Stimulated activated CD4-positive, alpha-beta T cell treated with anti-CD3 and anti-CD28 coated beads, Interleukin-4, amount 100 ng/mL, for 24 hours (primary cell): ENCODE data around the gene CD58.

Source experiments
- DNase-seq: peaks from one replicate; pipeline ENCODE4 v3.0.0-alpha.2; 2020

Gene CD58

GRCh38 chr1:116537898-116538297 is 32.9 kb downstream of the CD58 start:
- no peak for DNase-seq

DNA sequence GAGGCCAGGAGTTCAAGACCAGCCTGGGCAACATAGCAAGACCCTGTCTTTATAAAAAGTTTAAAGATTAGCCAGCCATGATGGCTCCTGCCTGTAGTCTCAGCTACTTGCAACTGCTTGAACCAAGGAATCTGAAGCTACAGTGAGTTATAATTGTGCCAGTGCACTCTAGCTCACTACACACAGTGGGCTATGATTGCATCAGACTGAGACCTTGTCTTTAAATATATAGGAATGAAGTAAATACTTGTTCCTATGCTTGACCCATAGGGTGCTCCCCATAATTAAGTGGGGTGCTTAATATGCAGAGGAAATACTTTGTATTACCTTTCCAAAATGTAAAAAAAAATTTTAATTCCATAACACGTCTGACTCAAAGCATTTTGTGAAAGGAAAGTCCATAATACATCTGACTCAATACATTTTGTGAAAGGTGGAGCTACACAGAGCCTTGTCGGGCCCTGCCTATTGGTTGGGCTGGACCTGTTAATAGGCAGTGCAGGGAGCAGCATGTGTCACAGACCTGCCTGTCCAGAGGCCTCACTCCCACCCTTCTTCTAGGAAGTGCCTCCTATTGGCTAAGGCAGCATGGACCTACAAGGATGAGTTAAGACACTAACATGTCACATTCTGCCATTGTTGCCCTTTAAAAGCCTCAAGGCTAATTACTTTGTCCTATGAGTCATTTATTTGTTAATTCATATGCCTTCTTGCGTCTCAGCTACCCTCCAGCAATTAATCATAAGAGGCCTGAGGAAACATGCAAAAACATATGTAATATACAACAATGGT is 33.6 kb downstream of the CD58 start:
- DNase-seq: no peak

DNA sequence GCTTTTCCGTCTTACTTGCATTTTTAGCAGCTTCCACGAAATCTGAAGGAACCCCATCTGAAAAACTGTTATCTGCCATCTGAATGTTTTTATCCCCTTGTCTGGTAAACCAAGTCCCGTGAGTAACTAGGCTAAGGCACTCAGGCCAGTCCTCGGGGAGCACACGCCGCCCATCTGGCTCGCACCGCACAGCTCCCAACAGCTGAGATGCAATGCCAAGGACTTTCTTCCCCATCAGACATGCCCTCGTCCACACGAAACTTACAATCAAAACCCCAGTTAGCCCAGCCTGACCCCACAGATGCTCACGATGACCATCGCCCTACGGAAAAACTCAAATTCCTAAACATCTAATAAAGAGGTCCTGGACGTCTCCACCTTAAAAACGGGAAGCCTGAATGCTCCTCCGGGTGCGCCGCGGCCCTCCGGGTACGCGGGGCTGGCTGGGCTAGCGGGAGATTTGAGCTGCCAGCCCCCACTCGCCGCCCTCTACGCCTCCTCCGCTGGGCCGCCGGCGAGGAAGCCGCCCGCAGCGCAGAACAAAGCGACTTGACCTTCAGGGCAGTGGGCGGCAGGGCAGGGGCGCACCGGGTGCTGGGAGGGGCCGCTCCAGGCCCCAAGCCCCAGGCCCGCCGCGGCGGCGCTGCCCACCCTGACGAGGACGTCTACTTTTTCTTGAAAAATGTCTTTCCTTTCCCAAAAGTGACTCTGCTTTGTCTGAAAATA is 36.6 kb downstream of the CD58 start:
- no peak for DNase-seq

- DNase-seq: no peak
These were observed 37.4 kb downstream of the CD58 start for GRCh38 chr1:116533429-116533820.

DNA sequence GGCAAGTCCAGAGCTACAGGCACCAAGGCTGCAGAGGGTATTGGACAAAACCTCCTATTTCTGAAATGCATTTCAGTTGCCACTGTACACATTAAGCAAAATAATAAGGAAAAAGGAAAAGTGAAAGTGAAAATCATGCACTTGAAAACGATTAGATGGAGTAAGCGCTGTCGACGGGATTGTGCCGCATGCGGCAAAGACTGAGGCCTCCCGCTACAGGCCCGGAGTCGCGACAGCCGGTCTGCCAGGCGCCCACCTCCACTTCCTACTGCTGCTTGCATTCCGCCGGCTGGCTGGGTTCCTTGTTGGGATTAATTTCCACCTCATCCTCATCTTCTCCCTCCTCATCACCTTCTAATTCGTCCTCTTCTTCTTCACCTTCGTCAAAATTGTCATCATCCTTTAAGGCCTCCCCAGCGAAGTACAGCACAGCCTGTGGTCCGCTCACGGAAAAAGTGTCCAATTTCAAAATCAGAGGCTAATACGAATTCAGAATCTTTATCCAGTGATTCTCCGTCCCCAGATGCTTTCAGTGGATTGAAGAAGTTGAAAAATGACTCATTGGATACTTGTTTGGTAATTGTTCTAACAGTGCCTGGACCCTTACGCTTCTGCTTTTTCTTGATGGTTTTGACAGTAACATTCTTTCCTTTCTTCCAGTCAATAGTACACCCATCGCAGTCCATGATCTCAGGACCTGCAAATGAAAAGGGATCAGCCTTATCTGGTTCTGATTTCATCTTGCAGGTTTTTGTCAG is 38.0 kb downstream of the CD58 start:
- DNase-seq: no peak

GRCh38 chr1:116531917-116532316 is 38.9 kb downstream of the CD58 start:
- DNase-seq: no peak

DNA sequence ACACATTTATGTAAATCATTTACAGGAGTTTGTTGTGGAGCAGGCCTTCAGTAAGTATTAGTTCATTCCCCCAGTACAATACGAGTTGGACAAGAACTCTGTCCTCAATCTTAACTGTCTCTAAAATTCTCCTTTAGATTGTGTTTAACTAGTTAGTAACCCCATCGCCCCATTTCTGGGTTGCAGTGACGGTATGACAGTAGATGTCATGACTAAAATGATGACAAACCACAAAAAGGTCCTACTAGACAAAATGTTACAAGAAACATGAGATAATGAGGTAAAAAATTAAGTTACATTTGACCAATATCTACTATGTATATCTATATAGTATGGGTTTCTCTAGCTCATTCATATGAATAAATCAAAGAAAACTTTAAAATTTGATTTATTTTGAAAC is 41.1 kb downstream of the CD58 start:
- no peak for DNase-seq

GRCh38 chr1:116529199-116529631 is 41.6 kb downstream of the CD58 start:
- DNase-seq: no peak

DNA sequence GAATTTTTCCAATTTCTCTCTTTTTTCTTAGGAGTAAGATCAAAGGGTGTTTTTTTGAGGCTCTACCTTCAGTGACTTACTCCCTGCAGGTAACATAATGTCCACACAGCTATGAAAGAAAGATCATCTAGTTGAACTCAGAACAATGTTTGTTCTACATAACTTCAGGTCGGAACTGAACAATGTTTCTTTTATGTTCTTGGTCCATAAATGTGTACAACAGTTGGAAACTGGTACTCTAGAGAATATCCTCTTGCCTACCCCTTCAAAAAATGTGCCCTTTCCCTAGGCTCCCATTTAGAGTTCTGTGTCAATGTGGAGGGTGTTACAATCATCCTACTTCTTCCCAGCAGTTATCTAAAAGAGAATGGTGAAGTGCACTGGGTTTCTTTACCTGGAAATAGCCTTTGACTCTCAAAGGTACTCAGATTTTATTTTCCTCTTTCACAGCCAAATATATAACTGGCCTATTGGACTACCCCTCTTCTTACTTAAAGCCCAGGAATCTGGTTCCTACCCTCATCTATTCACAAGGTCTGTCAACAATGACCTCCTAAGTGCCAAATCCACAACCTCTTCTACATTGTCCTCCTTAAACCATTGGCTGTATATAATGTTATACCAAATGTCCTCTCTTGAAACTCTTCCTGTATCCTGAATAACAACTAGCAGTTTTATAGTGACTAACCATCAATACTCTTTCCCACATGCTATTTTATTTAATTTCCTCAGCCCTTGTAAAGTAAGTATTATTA is 42.3 kb downstream of the CD58 start:
- DNase-seq: no peak

- no peak for DNase-seq
These were observed 45.4 kb downstream of the CD58 start for GRCh38 chr1:116525440-116525839.

DNA sequence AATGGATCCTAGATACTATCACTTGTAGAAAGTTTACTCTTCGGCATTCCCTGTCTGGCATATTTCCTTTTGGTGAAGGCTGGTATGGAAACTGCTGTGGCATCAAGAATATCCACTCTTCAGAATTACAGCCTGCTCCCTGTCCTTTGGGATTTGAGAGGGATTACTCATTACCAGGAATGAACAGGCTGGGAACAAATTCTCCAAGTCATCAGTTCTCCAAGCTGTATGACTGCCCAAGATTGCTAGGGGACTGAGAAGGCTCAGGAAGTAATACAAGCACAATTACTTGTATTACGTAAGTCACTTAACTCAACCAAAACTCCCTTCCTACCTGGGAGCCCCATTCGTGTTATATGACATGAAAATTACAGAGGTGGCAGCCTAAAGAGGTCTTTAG is 49.6 kb downstream of the CD58 start:
- DNase-seq: no peak

DNA sequence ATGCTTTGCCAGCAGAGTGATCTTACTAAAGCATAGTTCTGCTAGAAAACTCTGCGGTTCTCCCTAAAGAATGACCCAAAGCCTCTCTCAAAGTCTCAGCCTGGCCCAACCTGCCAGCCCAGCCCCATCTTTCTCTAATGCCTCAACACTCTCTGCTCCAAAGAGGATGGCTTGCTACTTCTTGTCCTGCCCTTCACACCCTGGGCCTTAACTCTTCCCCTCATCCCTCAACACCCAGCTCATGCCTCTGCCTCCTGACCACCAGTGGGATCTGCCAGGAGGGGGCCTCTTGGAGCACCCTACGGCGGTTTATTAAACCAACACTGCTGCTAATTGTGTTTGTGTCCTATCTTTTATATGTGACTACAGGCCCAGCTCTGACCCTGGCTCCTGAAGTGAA is 52.4 kb downstream of the CD58 start:
- no peak for DNase-seq

DNA sequence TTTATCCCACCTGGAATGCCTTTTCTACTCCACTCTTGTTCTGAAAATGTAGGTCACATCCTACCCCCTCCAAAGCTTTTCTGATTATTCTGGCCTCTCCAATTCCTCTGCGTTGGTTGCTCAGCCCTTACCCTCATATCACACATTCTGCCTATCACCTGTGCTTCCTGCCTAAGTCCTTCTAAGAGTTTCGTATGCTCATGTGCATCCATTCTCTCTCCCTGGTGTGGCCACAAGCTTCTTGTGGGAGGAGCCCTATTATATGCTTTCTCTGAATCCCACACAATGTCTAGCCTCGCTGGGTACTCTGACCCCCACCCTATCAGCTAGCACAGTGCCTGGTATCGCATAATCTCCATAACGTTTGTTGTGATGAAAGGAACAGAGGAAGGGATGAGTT is 54.2 kb downstream of the CD58 start:
- no peak for DNase-seq

DNA sequence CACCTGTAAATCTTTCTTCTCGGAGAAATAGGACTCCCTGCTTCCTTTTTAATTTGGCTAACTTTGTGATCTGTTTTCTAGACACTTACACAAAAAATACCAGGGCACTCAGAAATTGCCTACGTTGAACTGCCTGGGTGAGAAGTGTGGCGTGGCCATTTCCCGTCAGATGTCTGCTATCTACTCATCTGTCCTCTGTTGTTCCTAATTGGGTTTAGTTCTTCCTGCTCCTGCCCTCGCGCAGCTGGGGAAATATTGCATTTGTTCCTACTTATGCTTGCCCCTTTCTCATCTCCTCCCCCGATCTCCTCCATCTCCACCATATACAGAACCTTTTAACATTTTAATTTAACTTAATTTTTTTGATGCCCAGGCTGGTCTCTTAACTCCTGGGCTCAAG is 55.1 kb downstream of the CD58 start:
- no peak for DNase-seq

- DNase-seq: peak; percentile 68
These were observed 55.9 kb downstream of the CD58 start for GRCh38 chr1:116514708-116515525.

- DNase-seq: no peak
These were observed 56.9 kb downstream of the CD58 start for GRCh38 chr1:116513956-116514355.

GRCh38 chr1:116511459-116512019 is 59.3 kb downstream of the CD58 start:
- DNase-seq: no peak

- DNase-seq: no peak
These were observed 60.5 kb downstream of the CD58 start for GRCh38 chr1:116510361-116510760.

DNA sequence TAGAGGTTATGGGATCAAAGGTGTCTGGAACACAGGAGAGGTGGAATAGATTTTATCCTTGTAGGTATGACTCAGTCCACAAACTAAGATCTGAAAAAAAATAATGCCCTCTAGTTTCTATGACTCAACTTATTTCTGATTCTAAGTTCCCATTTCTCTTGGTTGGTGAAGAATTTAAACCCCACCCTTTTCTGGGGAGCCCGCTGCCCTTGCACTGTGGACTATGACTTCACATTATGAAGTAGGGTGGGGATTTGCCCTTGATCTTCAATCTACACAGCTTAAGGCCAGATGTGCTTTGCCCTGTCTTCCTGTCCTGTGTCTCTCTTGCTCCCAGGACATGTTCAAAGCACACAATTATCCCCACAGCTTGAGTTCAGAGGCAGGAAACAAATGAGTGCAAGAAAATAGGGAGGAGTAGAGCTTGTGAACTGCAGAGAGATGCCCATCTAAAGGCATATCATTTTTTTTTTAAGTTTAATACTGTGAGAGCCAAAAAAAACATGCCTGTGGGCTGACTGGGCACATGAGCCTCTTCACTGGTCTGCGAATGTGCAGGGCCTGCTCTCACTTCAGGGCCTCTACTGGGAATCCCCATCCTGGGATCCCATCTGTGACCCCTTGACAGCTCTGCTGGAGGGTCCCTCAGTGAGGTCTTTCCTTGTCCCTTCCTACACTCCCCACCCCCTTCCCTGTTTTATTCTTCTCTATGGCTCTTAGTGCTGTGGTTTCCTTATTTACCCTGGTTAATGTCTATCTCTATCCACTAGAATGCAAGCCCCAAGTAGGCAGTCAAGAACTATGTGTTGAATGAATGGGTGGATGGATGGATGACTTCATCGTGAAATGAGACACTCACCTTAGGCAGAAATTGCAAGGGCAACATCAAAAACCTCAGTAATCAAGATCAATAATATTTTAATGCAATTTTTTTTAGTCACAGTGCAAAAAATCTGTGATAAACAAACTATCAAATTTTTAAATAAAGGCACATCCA is 61.5 kb downstream of the CD58 start:
- peak; percentile 54 for DNase-seq
